ENCODE results near the gene GNA14. TPM values are rescaled to one million over a fixed set of nuclear protein-coding genes. Genes with fewer than 3 reads are reported as not detected.

The GNA14 gene
- total and polyA plus RNA-seq, 2 of the 8 experiments (the other 6 are each of a cell fraction or from before 2014, with no cell fraction given): 3.4 to 6.3 TPM

GRCh38 chr9:77532607-77533006, 115.5 kb downstream of the GNA14 start:
- ChIA-PET CTCF (ENCODE audit: partially characterized antibody) (interaction anchor here (1.0 to 3.9 kb wide), 4 partner anchors 76 to 219 kb away, joined by 3 to 12 read pairs (median 8); no protein-coding TSS in a partner anchor), POLR2A (ENCODE audit: partially characterized antibody) (no interaction called here)
- FAIRE-seq (no peak), DNase-seq (ENCODE audit: low read depth in 1 of 2, low spot score in 2 of 2) (no peak)
- Histone ChIP-seq H2AK5ac (ENCODE audit: low read depth, low read length) (no peak overlapping the region), H3K4me1 (replicated peaks in 1 of 4; ENCODE audit: control insufficient read depth in 3 of 4, insufficient read depth in 4 of 4, low read length in 3 of 4) (peaks cover 3 to 14% (median 9%) of the 10 kb centered on the region in 4 experiments), H3K27me3 (replicated peaks in 1 of 4; ENCODE audit: control insufficient read depth in 3 of 4, extremely low read depth in 1 of 4, insufficient read depth in 3 of 4, low read length in 3 of 4) (no peaks in the 10 kb centered on the region), H3K23me2 (ENCODE audit: low read depth, low read length) (no peaks in the 10 kb centered on the region), H3K4me3 (ENCODE audit: extremely low read depth in 1 of 4, insufficient read depth in 2 of 4, low read depth in 3 of 4, low read length in 4 of 4) (no peak overlapping the region), H3K4ac (replicated peaks; ENCODE audit: insufficient read length, low read depth, low read length) (no peak overlapping the region), H4K91ac (replicated peaks; ENCODE audit: insufficient read length, low read length) (no peak overlapping the region), H2AFZ (ENCODE audit: low read length) (no peak overlapping the region), H4K20me1 (replicated peaks in 1 of 2; ENCODE audit: control insufficient read depth in 1 of 2, insufficient read depth in 2 of 2, low read length in 2 of 2) (no peaks in the 10 kb centered on the region), H3K14ac (ENCODE audit: insufficient read length) (no peak overlapping the region), H2BK20ac (ENCODE audit: low read length) (no peak overlapping the region), H3K4me2 (ENCODE audit: insufficient read depth in 1 of 2, low read depth in 2 of 2, low read length in 2 of 2) (no peak overlapping the region), H3K79me2 (ENCODE audit: control insufficient read depth in 1 of 2, insufficient read depth in 2 of 2, low read length in 2 of 2) (no peaks in the 10 kb centered on the region), H3K79me1 (ENCODE audit: low read depth, low read length) (no peaks in the 10 kb centered on the region), H2BK120ac (replicated peaks; ENCODE audit: low read depth, low read length) (no peak overlapping the region), H3K9ac (replicated peaks in 1 of 4; ENCODE audit: extremely low read depth in 1 of 4, low read depth in 3 of 4, low read length in 3 of 4) (no peak overlapping the region), H4K8ac (ENCODE audit: extremely low read depth, insufficient read depth, low read length) (no peak overlapping the region), H2BK12ac (ENCODE audit: low read depth, low read length) (no peak overlapping the region; the same call in 1 of the 2 replicates), H2BK15ac (ENCODE audit: low read length) (no peak overlapping the region), H3K56ac (replicated peaks; ENCODE audit: insufficient read length, low read depth, low read length) (no peak overlapping the region), H4K5ac (ENCODE audit: insufficient read length, low read depth, low read length) (no peak overlapping the region), H3K23ac (ENCODE audit: insufficient read length) (no peak overlapping the region), H3K27ac (ENCODE audit: low read depth, low read length) (no peak overlapping the region), H2BK5ac (ENCODE audit: low read depth, low read length) (no peak overlapping the region; the same call in 1 of the 2 replicates), H3K9me3 (ENCODE audit: insufficient read depth in 2 of 2, low read depth in 1 of 2, low read length in 1 of 2) (no peaks in the 10 kb centered on the region), H3K18ac (ENCODE audit: extremely low read depth, low read length) (no peak overlapping the region), H3K36me3 (ENCODE audit: control insufficient read depth in 2 of 4, insufficient read depth in 4 of 4, low read length in 3 of 4) (no peaks in the 10 kb centered on the region)
- TF ChIP-seq KDM1A (IDR thresholded peaks at IDR 0.05; ENCODE audit: borderline replicate concordance, low read length) (no peak), ZNF274 (IDR thresholded peaks at IDR 0.05; ENCODE audit: borderline replicate concordance, extremely low read depth, low read length) (no peak), KDM5A (IDR thresholded peaks at IDR 0.05; ENCODE audit: low read length) (no peak), CREB1 (IDR thresholded peaks at IDR 0.05) (no peak), HDAC2 (IDR thresholded peaks at IDR 0.05; ENCODE audit: borderline replicate concordance in 1 of 2, low read depth in 2 of 2, low read length in 2 of 2) (no peak), NRF1 (IDR thresholded peaks at IDR 0.05; ENCODE audit: low read depth, low read length) (no peak), POLR2AphosphoS5 (IDR thresholded peaks at IDR 0.05; ENCODE audit: low read depth, low read length) (no peak), PHF8 (conservative IDR thresholded peaks at IDR 0.05; ENCODE audit: low read depth, low read length) (no peak), CBX5 (IDR thresholded peaks at IDR 0.05; ENCODE audit: low read depth, low read length) (no peak), SIN3A (conservative IDR thresholded peaks at IDR 0.05 in 1 of 2, IDR thresholded peaks at IDR 0.05 in 1 of 2; ENCODE audit: low read depth in 1 of 2, low read length in 2 of 2) (no peak), CEBPB (IDR thresholded peaks at IDR 0.05; ENCODE audit: low read depth, low read length) (no peak), CTCF (IDR thresholded peaks at IDR 0.05; ENCODE audit: control extremely low read depth in 1 of 3, insufficient read depth in 1 of 3, low read depth in 1 of 3, low read length in 3 of 3) (no peak)
- WGBS, 2 experiments (ENCODE audit: extremely low coverage in 1 of 2, insufficient coverage in 1 of 2, insufficient read length in 1 of 2, insufficient replicate concordance in 2 of 2, low coverage in 1 of 2, low lambda C conversion rate in 2 of 2, missing lambda C conversion rate in 1 of 2): 89% methylated on average over 5 of the region's 5 CpGs; no CpG with 5 or more reads in 1 of the 2 experiments

All from H1 (cell line).